ENCODE data around the gene TMEM145.

DNA sequence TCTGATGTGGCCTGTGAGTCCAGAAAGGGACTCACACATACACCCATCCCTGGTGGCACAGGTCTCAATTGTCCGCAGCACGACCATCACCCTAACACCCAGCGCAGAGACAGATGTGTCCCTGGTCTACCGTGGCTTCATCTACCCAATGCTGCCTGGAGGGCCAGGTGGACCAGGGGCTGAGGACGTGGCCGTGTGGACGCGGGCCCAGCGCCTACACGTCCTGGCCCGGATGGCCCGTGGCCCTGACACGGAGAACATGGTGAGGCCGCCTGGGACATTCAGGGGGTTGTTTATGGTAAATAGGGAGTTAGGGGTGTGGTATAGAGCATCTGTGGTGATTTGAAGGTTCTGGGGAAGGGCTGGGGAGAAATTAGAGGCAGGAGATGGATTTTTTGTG is 35.1 kb downstream of the TMEM145 start:
- TF ChIP-seq EP300 (IDR thresholded peaks at IDR 0.05): no peak
- no peak for TF ChIP-seq CTCF (IDR thresholded peaks at IDR 0.05)
- no peak for TF ChIP-seq POLR2A (IDR thresholded peaks at IDR 0.05)
